ENCODE measurements around the gene ITIH3. TPM values are rescaled to one million over a fixed set of nuclear protein-coding genes. Genes with fewer than 3 reads are reported as not detected.

The ITIH3 gene
- total and polyA plus RNA-seq, 11 donors, result 0.13 to 1.6 (median 0.65) TPM

DNA sequence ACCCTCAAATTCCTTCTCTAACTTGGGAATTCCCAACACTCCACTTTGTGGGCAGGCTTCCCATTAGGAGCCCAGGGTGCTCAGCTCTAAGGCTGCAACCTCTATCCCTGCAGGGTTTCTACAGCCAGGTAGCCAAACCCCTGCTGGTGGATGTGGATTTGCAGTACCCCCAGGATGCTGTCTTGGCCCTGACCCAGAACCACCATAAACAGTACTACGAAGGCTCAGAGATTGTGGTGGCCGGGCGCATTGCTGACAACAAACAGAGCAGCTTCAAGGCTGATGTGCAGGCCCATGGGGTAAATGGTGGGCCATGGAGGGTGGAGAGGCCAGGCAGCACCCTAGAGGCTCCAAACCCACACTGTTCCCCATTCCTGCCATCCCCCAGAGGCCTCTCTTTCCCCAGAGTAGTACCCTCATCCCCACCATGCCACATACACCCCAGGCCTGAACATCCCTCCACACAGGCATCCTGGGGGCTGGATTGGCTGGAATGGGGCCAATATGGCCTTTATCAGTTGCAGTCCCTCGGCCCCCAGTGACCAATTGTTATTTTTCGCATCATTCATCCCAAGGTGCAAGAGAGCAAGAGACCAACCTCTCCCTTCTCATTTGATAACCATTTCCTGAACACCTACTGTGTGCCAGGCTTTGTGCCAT, 9.5 kb upstream of the ITIH3 start:
- 78 to 88% (median 85%) methylated on average over 2 to 5 of the region's 5 CpGs for WGBS, 4 donors
- H3K36me3 ChIP-seq, result no peaks in the 10 kb centered on the region
- no peaks in the 10 kb centered on the region for H3K4me1 ChIP-seq
- no peak overlapping the region for H3K4me3 ChIP-seq
- DNase-seq (peak in 2 of 5 donors; percentile 20 to 23), ATAC-seq (no peak)
- no peaks in the 10 kb centered on the region for H3K9me3 ChIP-seq
- intact Hi-C loops (cut with DNase I), result no loop called here
- peaks cover 0 to 2% (median 0%) of the 10 kb centered on the region in 9 donors for H3K27me3 ChIP-seq
- H3K27ac ChIP-seq, result no peak overlapping the region
- TF ChIP-seq, protein P1, sequence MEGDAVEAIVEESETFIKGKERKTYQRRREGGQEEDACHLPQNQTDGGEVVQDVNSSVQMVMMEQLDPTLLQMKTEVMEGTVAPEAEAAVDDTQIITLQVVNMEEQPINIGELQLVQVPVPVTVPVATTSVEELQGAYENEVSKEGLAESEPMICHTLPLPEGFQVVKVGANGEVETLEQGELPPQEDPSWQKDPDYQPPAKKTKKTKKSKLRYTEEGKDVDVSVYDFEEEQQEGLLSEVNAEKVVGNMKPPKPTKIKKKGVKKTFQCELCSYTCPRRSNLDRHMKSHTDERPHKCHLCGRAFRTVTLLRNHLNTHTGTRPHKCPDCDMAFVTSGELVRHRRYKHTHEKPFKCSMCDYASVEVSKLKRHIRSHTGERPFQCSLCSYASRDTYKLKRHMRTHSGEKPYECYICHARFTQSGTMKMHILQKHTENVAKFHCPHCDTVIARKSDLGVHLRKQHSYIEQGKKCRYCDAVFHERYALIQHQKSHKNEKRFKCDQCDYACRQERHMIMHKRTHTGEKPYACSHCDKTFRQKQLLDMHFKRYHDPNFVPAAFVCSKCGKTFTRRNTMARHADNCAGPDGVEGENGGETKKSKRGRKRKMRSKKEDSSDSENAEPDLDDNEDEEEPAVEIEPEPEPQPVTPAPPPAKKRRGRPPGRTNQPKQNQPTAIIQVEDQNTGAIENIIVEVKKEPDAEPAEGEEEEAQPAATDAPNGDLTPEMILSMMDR (IDR thresholded peaks at IDR 0.05), result no peak
- no peak for TF ChIP-seq POLR2A (IDR thresholded peaks at IDR 0.05)

DNA sequence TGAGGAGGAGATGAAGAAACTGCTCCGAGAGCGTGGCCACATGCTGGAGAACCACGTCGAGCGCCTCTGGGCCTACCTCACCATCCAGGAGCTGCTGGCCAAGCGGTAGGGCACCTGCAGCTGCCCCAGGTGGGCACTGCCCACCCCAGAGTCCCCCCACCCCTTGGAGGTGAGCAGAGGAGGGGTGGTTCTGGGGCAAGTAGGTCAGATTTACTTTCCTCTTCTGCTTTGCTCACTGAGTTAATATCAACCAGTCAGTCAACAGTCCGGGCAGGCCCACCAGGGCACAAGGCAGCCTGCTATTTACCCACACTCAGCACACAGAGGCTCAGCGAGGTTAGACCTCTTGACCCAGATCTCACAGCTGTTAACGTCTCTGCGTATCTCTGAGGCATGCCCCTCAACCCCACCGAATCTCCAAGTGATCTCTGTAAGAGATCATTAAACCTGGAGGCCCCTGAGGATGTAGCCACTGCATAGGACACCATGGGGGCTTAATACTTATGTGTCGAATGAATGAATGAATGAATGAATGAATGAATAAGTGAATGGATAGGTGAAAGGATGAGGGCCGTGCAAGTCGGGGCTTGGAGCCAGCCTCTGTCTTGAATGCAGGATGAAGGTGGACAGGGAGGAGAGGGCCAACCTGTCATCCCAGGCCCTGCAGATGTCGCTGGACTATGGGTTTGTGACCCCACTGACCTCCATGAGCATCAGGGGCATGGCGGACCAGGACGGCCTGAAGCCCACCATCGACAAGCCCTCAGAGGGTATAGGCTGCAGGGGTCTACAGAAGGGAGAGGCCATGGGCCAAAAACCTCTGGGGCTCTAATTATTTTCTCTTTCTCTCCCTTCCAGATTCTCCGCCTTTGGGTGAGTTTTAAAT, 8.0 kb upstream of the ITIH3 start:
- Histone ChIP-seq H3K36me3 (no peaks in the 10 kb centered on the region), H3K4me1 (no peaks in the 10 kb centered on the region), H3K27me3 (peaks cover 0 to 2% (median 0%) of the 10 kb centered on the region in 9 donors), H3K4me3 (no peak overlapping the region), H3K9me3 (no peaks in the 10 kb centered on the region), H3K27ac (no peak overlapping the region)
- ATAC-seq, result no peak
- WGBS, 4 donors, result 85 to 90% (median 88%) methylated on average over 19 of the region's 19 CpGs
- TF ChIP-seq, protein P1 (IDR thresholded peaks at IDR 0.05), result no peak
- TF ChIP-seq POLR2A (IDR thresholded peaks at IDR 0.05), result no peak
- intact Hi-C loops (cut with DNase I), result no loop called here
- DNase-seq, result peak in 3 of 5 donors; percentile 2 to 49 (median 17)

DNA sequence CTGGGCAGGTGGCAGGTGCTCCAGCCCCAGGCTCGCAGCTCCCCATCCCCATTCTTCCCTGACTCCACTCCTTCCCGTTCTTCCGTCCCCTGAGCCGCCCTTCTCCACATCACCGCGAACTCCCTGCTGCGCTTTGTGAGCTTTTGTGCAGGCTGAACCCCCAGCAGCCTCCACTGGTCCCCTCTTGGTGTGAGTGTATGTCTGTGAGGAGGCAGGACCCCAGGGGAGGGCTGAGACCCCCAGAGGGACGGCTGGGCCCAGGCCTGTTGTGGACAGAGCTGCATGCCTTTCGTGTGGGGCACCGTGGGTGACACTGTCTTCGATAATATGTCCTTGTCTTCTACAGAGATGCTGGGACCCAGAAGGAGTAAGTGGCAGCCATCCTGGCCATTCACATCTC, 7.3 kb upstream of the ITIH3 start:
- no peak overlapping the region for H3K4me3 ChIP-seq
- no peaks in the 10 kb centered on the region for H3K4me1 ChIP-seq
- no peaks in the 10 kb centered on the region for H3K9me3 ChIP-seq
- DNase-seq, result peak in 3 of 5 donors; percentile 10 to 53 (median 18)
- no peak for ATAC-seq
- H3K36me3 ChIP-seq, result no peaks in the 10 kb centered on the region
- H3K27me3 ChIP-seq, result no peaks in the 10 kb centered on the region
- TF ChIP-seq, protein P1 (IDR thresholded peaks at IDR 0.05), result no peak
- TF ChIP-seq POLR2A (IDR thresholded peaks at IDR 0.05), result no peak
- intact Hi-C loops (cut with DNase I), result no loop called here
- 82 to 90% (median 88%) methylated on average over 10 to 11 of the region's 11 CpGs for WGBS, 4 donors
- no peak overlapping the region for H3K27ac ChIP-seq
